ENCODE measurements around the gene PTPRD.

Gene PTPRD

GRCh38 chr9:9718691-9719090 is 894.1 kb downstream of the PTPRD start:
- no peak overlapping the region for H3K4me3 ChIP-seq (ENCODE audit: low read depth, low read length)
- DNase-seq (ENCODE audit: low read depth): no peak
- no peak for TF ChIP-seq CTCF (conservative IDR thresholded peaks at IDR 0.05; ENCODE audit: low read depth, low read length)

- DNase-seq (ENCODE audit: low read depth): no peak
- no peak overlapping the region for H3K4me3 ChIP-seq (ENCODE audit: low read depth, low read length)
Observed at GRCh38 chr9:9679433-9679832, 933.4 kb downstream of the PTPRD start.

GRCh38 chr9:9674461-9674860 is 938.3 kb downstream of the PTPRD start:
- TF ChIP-seq CTCF (conservative IDR thresholded peaks at IDR 0.05; ENCODE audit: low read depth, low read length): no peak
- no peak overlapping the region for H3K4me3 ChIP-seq (ENCODE audit: low read depth, low read length)
- DNase-seq (ENCODE audit: low read depth): no peak

More at GRCh38 chr9:9679433-9679832, 933.4 kb downstream of the PTPRD start:
- no peak for TF ChIP-seq CTCF (conservative IDR thresholded peaks at IDR 0.05; ENCODE audit: low read depth, low read length)

- no peak for DNase-seq (ENCODE audit: low read depth)
- H3K4me3 ChIP-seq (ENCODE audit: low read depth, low read length): no peak overlapping the region
- TF ChIP-seq CTCF (conservative IDR thresholded peaks at IDR 0.05; ENCODE audit: low read depth, low read length): no peak
Observed at GRCh38 chr9:9670454-9670853, 942.3 kb downstream of the PTPRD start.

- H3K4me3 ChIP-seq (ENCODE audit: low read depth, low read length): no peak overlapping the region
- no peak for DNase-seq (ENCODE audit: low read depth)
- no peak for TF ChIP-seq CTCF (conservative IDR thresholded peaks at IDR 0.05; ENCODE audit: low read depth, low read length)
Observed at GRCh38 chr9:9645006-9645405, 967.8 kb downstream of the PTPRD start.

GRCh38 chr9:9631284-9631683 is 981.5 kb downstream of the PTPRD start:
- peak; percentile 1 for DNase-seq (ENCODE audit: low read depth)
- no peak for TF ChIP-seq CTCF (conservative IDR thresholded peaks at IDR 0.05; ENCODE audit: low read depth, low read length)
- H3K4me3 ChIP-seq (ENCODE audit: low read depth, low read length): no peak overlapping the region

- no peak overlapping the region for H3K4me3 ChIP-seq (ENCODE audit: low read depth, low read length)
- no peak for DNase-seq (ENCODE audit: low read depth)
- TF ChIP-seq CTCF (conservative IDR thresholded peaks at IDR 0.05; ENCODE audit: low read depth, low read length): no peak
Observed at GRCh38 chr9:9625248-9625647, 987.6 kb downstream of the PTPRD start.

Data from choroid plexus epithelial cell (primary cell).